Activated B cell treated with CpG ODN at 0.5 μM for 24 hours (primary cell): ENCODE results near the gene PNRC2. TPM values are rescaled to one million over a fixed set of nuclear protein-coding genes. Genes with fewer than 3 reads are reported as not detected.

ENCODE experiments used
- ATAC-seq: fragments of 200-7000 bp; cut with Tn5 transposase; one replicate; pipeline ENCODE4 v1.10.0; 2021; ENCODE audit warnings: low read depth, mild to moderate bottlenecking, moderate library complexity
- CTCF ChIA-PET: fragments of 350-600 bp; sonication (Branson Sonifier 250); formaldehyde crosslinking; loops from one replicate; lab custom pipeline; 2021; ENCODE audit warnings: antibody characterized with exemption; lab: Charles Lee
- POLR2A ChIA-PET: fragments of 350-600 bp; sonication (Branson Sonifier 250); formaldehyde crosslinking; loops from one replicate; lab custom pipeline; 2021; ENCODE audit warnings: antibody characterized with exemption; lab: Charles Lee
- DNase-seq: peaks from one replicate; pipeline ENCODE4 v3.0.0; 2022
- H3K27ac Mint-ChIP-seq: one replicate; pipeline ENCODE4 v1.8.0; 2020; ENCODE audit warnings: mixed read lengths
- H3K27me3 Mint-ChIP-seq: one replicate; pipeline ENCODE4 v1.8.0; 2021; ENCODE audit warnings: mixed read lengths
- H3K36me3 Mint-ChIP-seq: one replicate; pipeline ENCODE4 v1.8.0; 2021; ENCODE audit warnings: low read depth, mixed read lengths
- H3K4me1 Mint-ChIP-seq: one replicate; pipeline ENCODE4 v1.8.0; 2021; ENCODE audit warnings: mixed read lengths
- H3K4me3 Mint-ChIP-seq: one replicate; pipeline ENCODE4 v1.8.0; 2020; ENCODE audit warnings: mild to moderate bottlenecking, mixed read lengths
- H3K9me3 Mint-ChIP-seq: one replicate; pipeline ENCODE4 v1.8.0; 2020; ENCODE audit warnings: mixed read lengths
- intact Hi-C: fragments of 100-400 bp; cut with micrococcal nuclease; formaldehyde crosslinking; loops from one replicate; pipeline ENCODE4 v1.15.1; 2024
- total RNA-seq: library from RNA; stranded (reverse); gene quantifications from 2 replicates; pipeline ENCODE4 v1.2.3, GENCODE V29; 2022
- TF ChIP-seq, protein P1 (sequence below): fragments of 200-600 bp; IDR thresholded peaks from one replicate; pipeline ENCODE4 v1.8.0; 2022; ENCODE audit warnings: antibody characterized with exemption, mild to moderate bottlenecking

Gene PNRC2
- total RNA-seq, 1 donor from 2014 or later: 184 TPM

DNA sequence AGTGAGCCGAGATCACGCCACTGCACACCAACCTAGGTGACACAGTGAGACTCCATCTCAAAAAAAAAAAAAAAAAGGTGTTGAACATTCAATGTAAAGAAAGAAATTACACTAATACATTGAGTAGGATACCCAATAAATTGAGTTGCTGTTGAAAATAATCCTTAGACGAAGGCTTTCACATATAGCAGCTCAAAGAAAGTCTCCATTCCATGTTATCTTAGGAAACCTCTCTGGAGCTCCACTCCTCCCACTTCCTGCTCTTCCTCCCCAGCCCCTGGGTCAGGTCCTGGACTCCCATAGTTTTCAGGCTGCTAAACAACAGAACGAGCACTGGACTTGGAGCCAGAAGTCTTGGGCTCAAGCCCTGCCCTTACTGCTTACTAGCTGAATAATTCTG is 30.8 kb upstream of the PNRC2 start:
- peaks cover 41% of the 10 kb centered on the region for H3K4me1 Mint-ChIP-seq
- CTCF ChIA-PET: interaction anchor here (0.8 to 2.0 kb wide), 2 partner anchors 12 to 119 kb away, joined by 4 to 7 read pairs; no protein-coding TSS in a partner anchor

GRCh38 chr1:23930270-23930669 is 29.4 kb upstream of the PNRC2 start:
- peak overlapping the region; percentile 76 for H3K4me3 Mint-ChIP-seq
- ATAC-seq (no peak), DNase-seq (no peak)
- POLR2A ChIA-PET: interaction anchor here (0.6 to 5.1 kb wide), 11 partner anchors 10 to 120 kb away, joined by 4 to 54 read pairs (median 10); partner anchors contain the start of genes CNR2 and PNRC2
- no peaks in the 10 kb centered on the region for H3K36me3 Mint-ChIP-seq
- TF ChIP-seq, protein P1, sequence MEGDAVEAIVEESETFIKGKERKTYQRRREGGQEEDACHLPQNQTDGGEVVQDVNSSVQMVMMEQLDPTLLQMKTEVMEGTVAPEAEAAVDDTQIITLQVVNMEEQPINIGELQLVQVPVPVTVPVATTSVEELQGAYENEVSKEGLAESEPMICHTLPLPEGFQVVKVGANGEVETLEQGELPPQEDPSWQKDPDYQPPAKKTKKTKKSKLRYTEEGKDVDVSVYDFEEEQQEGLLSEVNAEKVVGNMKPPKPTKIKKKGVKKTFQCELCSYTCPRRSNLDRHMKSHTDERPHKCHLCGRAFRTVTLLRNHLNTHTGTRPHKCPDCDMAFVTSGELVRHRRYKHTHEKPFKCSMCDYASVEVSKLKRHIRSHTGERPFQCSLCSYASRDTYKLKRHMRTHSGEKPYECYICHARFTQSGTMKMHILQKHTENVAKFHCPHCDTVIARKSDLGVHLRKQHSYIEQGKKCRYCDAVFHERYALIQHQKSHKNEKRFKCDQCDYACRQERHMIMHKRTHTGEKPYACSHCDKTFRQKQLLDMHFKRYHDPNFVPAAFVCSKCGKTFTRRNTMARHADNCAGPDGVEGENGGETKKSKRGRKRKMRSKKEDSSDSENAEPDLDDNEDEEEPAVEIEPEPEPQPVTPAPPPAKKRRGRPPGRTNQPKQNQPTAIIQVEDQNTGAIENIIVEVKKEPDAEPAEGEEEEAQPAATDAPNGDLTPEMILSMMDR: no peak
- H3K27me3 Mint-ChIP-seq: no peaks in the 10 kb centered on the region
- H3K9me3 Mint-ChIP-seq: no peaks in the 10 kb centered on the region
- CTCF ChIA-PET: interaction anchor here (0.6 to 2.5 kb wide), 8 partner anchors 10 to 461 kb away, joined by 3 to 16 read pairs (median 6); no protein-coding TSS in a partner anchor
- peaks cover 43% of the 10 kb centered on the region for H3K4me1 Mint-ChIP-seq
- intact Hi-C loops: no loop called here
- peak overlapping the region; percentile 91 for H3K27ac Mint-ChIP-seq

More for the DNA sequence above, 30.8 kb upstream of the PNRC2 start:
- Mint-ChIP-seq H3K4me3 (no peak overlapping the region), H3K9me3 (no peaks in the 10 kb centered on the region), H3K36me3 (no peaks in the 10 kb centered on the region), H3K27me3 (no peaks in the 10 kb centered on the region), H3K27ac (no peak overlapping the region)
- POLR2A ChIA-PET: interaction anchor here (0.5 to 5.1 kb wide), 6 partner anchors 9 to 208 kb away, joined by 3 to 54 read pairs (median 5); partner anchors contain the start of gene PNRC2
- ATAC-seq: no peak
- intact Hi-C loops: no loop called here
- DNase-seq: no peak
- TF ChIP-seq, protein P1: no peak

- intact Hi-C loops: loop anchor here (1.0 kb wide), 2 partner anchors 15 to 28 kb away; partner anchors contain the start of gene PNRC2
- Mint-ChIP-seq H3K36me3 (no peaks in the 10 kb centered on the region), H3K27me3 (no peaks in the 10 kb centered on the region), H3K4me3 (peak overlapping the region; percentile 76), H3K4me1 (peaks cover 43% of the 10 kb centered on the region), H3K27ac (peak overlapping the region; percentile 91), H3K9me3 (no peaks in the 10 kb centered on the region)
- ATAC-seq: peak; percentile 86
- ChIA-PET CTCF (interaction anchor here (0.6 to 2.5 kb wide), 10 partner anchors 11 to 462 kb away, joined by 3 to 16 read pairs (median 5); partner anchors contain the start of gene CNR2), POLR2A (interaction anchor here (0.5 to 5.1 kb wide), 16 partner anchors 11 to 153 kb away, joined by 3 to 54 read pairs (median 8); partner anchors contain the start of genes CNR2, HMGCL, PITHD1 and PNRC2)
- TF ChIP-seq, protein P1: no peak
- no peak for DNase-seq
Observed at GRCh38 chr1:23930861-23931490, 28.7 kb upstream of the PNRC2 start.

- peak overlapping the region; percentile 76 for H3K4me3 Mint-ChIP-seq
- no peaks in the 10 kb centered on the region for H3K9me3 Mint-ChIP-seq
- no peak for DNase-seq
- no peaks in the 10 kb centered on the region for H3K36me3 Mint-ChIP-seq
- peaks cover 43% of the 10 kb centered on the region for H3K4me1 Mint-ChIP-seq
- ATAC-seq: peak; percentile 55
- intact Hi-C loops: loop anchor here (1.0 kb wide), 2 partner anchors 15 to 28 kb away; partner anchors contain the start of gene PNRC2
- ChIA-PET POLR2A (interaction anchor here (0.5 to 5.1 kb wide), 16 partner anchors 12 to 153 kb away, joined by 3 to 54 read pairs (median 8); partner anchors contain the start of genes CNR2, HMGCL, PITHD1 and PNRC2), CTCF (interaction anchor here (0.6 to 2.5 kb wide), 10 partner anchors 11 to 461 kb away, joined by 3 to 16 read pairs (median 5); partner anchors contain the start of gene CNR2)
- TF ChIP-seq, protein P1: no peak
- peak overlapping the region; percentile 91 for H3K27ac Mint-ChIP-seq
- no peaks in the 10 kb centered on the region for H3K27me3 Mint-ChIP-seq
Observed at GRCh38 chr1:23931491-23931880, 28.1 kb upstream of the PNRC2 start.
